HG03342 (cell line): ENCODE data around the gene PDZD2.

ENCODE experiments used
- ATAC-seq: cut with Tn5 transposase; IDR thresholded peaks from one replicate; pipeline ENCODE4 v1.9.1; 2021; ENCODE audit warnings: mild to moderate bottlenecking, moderate library complexity; ENCODE audit not compliant: unreplicated experiment

Gene PDZD2

DNA sequence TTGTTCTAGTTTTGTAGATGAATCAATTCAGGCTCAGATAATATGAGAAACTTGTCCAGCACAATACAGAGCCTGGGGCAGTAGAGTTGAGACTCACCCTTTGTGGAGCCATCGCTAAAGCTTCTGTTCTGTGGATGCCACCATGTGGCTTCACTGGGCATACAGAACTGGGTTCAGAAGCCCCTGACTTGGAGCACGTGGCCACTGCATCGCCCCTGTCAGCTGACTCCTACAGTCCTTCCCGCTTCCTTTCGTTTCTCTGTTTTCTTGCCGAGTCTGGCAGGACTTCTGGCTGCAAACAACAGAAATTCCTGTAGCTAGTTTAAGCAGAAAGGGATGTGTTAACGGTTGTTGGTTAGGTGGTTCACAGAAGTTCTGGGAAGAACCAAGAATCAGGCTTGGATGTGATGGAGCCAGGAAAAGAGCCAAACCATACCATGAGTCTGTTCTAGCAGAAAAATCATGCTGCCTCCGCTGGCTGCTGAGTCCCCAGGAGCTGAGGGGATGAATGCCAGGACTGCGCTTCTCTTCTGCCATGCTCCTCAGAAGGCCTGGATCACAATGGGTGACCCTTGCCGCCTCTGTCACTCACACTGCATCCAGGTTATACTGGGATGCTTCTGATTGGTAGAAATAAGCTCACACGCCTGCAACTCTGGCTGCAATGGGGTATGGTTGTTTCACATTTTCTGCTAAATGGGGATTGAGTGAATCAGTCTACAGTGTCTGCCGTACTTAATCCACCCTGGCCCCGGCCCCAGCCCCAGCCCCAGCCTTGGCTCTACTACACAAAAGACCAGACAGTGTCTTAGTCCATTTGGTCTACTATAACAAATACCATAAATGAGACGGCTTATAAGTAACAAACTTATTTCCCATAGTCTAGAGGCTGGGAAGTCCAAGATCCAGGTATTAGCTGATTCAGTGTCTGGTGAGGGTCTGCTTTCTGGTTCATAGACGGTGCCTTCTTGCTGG, 272.6 kb downstream of the PDZD2 start:
- no peak for ATAC-seq

GRCh38 chr5:31913808-31914207, 274.9 kb downstream of the PDZD2 start:
- ATAC-seq = no peak

- ATAC-seq = no peak
Observed at GRCh38 chr5:31916327-31916726, 277.4 kb downstream of the PDZD2 start.

- ATAC-seq = no peak
Observed at GRCh38 chr5:31918739-31919138, 279.8 kb downstream of the PDZD2 start.

- no peak for ATAC-seq
Observed at GRCh38 chr5:31921852-31922305, 282.9 kb downstream of the PDZD2 start.

GRCh38 chr5:31924005-31924404, 285.1 kb downstream of the PDZD2 start:
- ATAC-seq = no peak

DNA sequence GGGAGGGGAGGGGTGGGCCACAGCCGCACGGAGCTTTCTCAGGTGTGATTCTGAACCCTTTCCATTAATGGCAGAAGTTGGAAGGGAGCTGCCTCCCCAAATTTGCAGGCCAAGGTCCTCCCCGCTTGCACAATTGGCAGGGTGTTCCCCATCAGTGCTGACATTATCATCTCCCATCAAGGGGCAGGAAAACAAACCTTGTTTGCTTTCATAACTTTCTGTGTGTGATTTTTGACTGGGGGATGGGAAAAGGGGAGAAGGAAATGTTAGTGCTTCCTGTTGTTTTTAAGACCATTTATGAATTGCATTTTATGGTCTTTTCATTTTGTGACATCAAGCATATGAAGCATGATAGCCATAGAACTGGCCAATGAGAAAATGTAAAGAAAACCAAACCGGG, 292.9 kb downstream of the PDZD2 start:
- no peak for ATAC-seq

DNA sequence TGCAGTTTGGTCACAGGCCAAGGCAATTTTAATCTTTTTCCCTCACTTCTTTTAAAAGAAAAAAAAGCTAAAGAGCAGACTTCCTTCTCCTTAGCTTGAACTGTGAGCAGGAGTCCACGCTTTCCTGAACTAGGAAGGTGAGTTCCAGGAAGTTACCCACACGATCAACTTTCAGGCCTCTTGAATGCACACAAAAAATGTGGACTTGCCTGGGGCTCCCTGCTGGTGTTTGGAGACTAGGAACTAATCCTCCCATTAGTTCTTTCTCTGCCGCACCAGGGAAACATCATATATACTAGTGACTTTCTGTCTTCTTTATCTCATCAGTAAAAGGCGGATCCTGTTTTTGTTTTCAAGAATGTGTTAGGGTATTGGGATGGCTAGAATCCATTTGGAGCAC, 295.2 kb downstream of the PDZD2 start:
- no peak for ATAC-seq

DNA sequence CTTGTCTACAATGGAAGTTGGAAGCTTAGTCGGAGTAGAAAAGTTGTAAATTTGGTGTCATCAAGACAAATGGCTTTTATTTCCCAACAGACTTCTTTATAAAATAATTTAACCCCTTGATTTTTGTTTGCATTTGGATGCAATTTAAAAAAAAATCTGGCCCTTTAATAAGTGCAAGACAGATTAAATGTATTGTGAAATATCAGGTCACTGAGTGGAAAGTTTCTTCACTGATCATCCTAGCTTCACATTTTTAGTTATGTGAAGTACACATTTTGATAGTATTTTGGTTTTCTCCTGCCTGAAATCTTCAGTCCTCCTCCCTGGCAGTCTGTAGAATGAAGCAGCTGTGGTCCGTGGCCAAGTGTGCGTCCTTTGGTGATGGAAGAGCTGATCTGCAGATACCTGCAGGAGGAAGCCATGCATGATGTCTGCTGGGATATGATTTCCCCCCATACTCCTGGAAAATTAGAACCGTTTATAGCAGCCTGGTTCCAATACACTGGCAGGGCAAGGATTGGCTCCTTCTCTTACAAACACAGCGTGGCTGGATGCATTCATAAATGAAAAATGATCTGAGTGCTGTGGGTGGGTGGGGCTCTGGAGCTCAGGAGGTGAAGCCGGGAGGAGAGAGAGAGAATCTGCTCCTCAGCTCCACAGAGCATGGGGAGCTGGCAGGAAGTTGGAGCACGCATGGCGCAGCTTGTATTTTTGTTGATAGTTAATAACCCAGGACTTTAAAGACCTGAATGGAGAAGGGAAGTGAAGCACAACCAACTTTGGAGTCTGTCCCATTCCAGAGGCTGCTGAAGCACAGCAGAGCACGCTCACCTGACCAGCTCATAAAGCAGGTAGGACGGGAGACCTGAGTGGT, 296.8 kb downstream of the PDZD2 start:
- no peak for ATAC-seq

DNA sequence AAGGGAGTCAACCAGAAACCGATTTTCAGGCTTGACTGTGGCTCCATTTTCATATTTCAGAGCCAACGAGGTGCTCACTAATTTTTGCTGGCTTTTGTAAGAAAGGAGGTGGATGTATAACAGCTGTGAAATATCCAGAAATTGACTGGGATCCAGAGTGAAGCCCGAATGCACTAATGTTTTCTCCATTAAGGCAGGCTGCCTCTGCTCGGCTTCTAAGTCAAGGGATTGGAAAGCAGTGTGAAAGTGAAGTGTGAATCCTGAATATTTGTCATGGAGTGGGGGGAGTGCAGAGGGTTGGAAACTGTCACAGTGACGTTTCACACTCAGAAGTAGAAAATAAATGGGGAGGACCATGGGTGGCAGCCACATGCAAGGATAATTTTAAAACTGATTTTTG, 297.8 kb downstream of the PDZD2 start:
- no peak for ATAC-seq

- no peak for ATAC-seq
Observed at GRCh38 chr5:31937226-31937625, 298.3 kb downstream of the PDZD2 start.

DNA sequence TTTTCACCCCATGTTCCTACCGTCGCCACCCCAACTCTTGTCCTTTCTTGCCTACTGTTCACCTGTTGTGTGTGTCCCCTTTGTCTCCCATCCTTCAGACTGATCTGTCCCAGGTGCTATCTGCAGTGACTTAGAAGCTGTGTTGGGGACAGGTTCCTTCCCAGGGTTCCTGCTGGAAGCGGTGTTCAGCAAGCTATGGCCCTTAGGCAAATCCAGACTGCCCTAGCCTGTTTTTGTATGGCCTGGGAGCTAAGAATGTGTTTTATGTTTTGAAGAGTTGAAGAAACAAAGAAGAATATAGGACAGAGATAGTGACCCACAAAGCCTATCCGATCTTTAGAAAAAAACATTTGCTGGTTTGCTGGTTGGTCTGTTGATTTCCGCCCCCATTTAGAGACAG, 298.8 kb downstream of the PDZD2 start:
- ATAC-seq = no peak

DNA sequence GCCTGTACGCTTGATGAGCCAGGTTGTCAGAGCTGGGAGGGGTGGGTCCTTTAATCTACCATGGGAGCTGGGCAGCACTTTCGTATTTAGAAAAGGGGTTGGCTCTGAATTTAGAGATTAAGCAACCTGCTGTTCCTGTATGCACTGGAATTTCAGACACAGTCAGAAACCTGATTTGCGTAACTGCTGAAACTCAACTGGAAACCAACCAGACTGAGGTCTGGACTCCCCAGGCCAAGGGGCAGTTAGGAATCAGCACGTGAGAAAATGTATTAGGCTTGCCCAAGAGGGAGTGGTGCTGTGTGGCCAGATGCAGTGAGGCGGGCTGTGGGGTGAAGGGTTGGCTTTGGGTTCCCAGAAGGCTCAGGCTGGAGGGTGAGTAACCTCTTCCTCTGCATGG, 300.2 kb downstream of the PDZD2 start:
- no peak for ATAC-seq

- ATAC-seq = no peak
Observed at GRCh38 chr5:31941151-31941755, 302.3 kb downstream of the PDZD2 start.

GRCh38 chr5:31942546-31942945, 303.6 kb downstream of the PDZD2 start:
- no peak for ATAC-seq

DNA sequence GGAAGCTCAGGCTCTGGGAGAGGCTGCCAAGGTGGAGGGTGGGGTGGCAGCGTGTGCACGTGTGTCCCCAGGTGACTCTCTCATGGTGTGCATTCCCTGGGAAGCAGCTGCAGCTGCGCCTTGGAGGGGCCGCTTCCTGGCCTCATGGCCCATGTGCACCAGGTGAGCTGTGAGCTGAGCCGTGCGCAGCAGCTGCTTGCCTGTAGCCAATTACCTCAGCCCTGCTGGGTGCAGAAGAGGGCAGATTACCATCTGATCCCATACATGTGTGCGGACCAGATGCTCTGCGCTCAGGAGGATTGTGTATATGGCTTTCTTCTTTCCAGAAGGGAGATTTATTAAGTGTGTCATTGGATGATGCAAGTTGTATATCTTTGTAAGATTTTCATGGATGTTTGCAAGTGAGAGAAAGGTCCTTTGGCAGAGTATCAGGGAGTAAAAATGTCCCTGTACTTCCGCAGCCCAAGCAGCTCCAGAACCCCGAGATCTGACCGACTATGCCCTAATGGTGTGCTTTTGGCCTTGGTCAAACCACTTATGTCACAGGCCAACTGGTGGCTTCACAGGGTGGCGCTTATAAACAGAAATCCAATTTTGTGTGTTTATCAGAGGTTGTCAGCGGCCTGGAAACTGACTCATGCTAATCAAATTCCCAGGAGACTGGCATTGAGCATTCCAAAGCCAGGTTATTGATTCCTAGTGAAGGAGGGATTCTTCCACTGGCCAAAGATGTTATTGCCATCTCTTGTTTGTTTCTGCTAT, 305.9 kb downstream of the PDZD2 start:
- no peak for ATAC-seq

DNA sequence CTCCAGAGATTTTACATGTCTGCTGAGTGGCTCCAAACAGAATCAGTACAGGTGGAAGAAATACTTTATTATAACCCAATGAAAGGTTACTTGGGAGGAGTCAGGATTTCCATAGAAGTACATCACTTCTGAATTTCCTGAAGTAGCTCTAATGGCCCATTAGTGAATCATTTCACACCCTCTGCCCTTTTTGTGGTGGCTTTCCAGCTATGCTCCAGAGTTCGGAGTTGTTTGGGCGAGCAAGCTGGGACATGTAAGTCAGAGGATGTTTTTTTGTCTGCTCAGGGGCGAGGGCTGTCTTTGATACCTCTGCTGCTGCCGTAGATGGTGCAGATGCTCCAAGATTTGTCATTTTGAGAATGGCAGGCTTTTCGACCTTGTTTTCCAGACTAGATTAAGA, 309.1 kb downstream of the PDZD2 start:
- ATAC-seq = no peak

GRCh38 chr5:31952067-31952466, 313.1 kb downstream of the PDZD2 start:
- ATAC-seq = no peak

DNA sequence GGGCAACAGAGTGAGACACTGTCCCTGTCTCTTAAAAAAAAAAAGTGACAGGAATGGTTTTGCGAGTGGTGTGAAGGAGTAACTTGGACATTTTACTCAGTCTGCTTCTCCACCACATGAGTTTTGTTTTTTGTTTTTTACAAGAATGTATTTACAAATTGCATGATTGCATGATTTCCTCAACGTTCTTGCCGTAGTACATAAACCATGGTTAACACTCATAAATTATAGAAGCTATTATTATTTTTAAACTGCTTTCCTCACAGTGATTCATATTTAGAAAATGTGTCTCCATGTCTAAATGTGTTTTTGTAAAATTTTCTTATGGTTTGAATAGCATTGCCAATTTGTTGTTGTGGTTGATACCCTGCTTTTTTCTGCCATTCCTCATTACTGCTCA, 315.2 kb downstream of the PDZD2 start:
- no peak for ATAC-seq

DNA sequence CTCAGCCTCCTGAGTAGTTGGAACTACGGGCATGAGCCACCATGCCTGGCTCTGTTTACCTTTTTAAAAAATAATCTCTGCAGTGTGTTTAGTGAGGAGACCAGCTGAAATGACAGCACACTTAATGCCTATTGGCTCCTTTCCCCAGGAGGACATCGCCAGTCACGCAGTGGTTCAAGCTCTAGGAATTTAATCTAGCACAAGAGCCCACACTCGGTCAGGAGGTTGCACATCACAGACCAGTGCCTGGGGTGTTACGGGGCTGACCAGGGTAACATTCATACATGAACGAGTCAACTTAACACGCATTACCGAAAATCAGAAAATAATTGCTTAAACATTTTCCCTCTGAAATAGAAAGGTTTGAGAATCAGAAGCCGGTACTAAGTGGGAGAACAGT, 318.2 kb downstream of the PDZD2 start:
- ATAC-seq = no peak

GRCh38 chr5:31962351-31962751, 323.4 kb downstream of the PDZD2 start:
- ATAC-seq = no peak
